ENCODE results near the gene CTNND2. TPM values are rescaled to one million over a fixed set of nuclear protein-coding genes. Genes with fewer than 3 reads are reported as not detected.
A peak's percentile ranks its signal among the peaks of the same experiment; 100 is the strongest.

CTNND2 gene
- total RNA-seq, 1 experiment from 2014 or later, result 7.0 TPM

GRCh38 chr5:10988622-10989021, 915.6 kb downstream of the CTNND2 start:
- H2BK15ac ChIP-seq (ENCODE audit: low read depth, low read length), result no peak overlapping the region
- peak overlapping the region in 1 of 2 experiments; percentile 28; a peak in 1 of 5 replicates for H3K4me3 Mint-ChIP-seq
- WGBS (ENCODE audit: extremely low coverage, insufficient read length, low lambda C conversion rate), result no CpG with 5 or more reads among the region's 2 CpGs

More at GRCh38 chr5:10988622-10989021, 915.6 kb downstream of the CTNND2 start:
- DNase-seq, result no peak
- Histone ChIP-seq H3K79me2 (ENCODE audit: insufficient read depth, low read length) (no peaks in the 10 kb centered on the region), H4K5ac (ENCODE audit: insufficient read length, low read depth, low read length) (no peak overlapping the region), H3K23ac (ENCODE audit: insufficient read length, low read depth, low read length) (no peak overlapping the region), H4K8ac (replicated peaks; ENCODE audit: insufficient read length, low read depth, low read length) (no peak overlapping the region), H2BK20ac (ENCODE audit: low read depth, low read length, poor library complexity, severe bottlenecking) (no peak overlapping the region), H2BK12ac (ENCODE audit: insufficient read length, low read depth, low read length) (no peak overlapping the region), H2BK120ac (ENCODE audit: low read depth, low read length, poor library complexity, severe bottlenecking) (no peak overlapping the region), H3K14ac (ENCODE audit: insufficient read depth, low read length) (no peak overlapping the region), H2AFZ (ENCODE audit: low read length) (no peak overlapping the region), H3K4me1 (ENCODE audit: insufficient read depth, low read length) (no peaks in the 10 kb centered on the region), H3K4me2 (ENCODE audit: insufficient read depth, insufficient read length, low read length) (no peak overlapping the region), H3K79me1 (ENCODE audit: insufficient read depth, low read depth, low read length, poor library complexity, severe bottlenecking) (no peaks in the 10 kb centered on the region), H2BK5ac (ENCODE audit: insufficient read length, low read length) (no peak overlapping the region), H3K27me3 (ENCODE audit: insufficient read depth, low read length) (no peaks in the 10 kb centered on the region), H3T11ph (ENCODE audit: low read length) (no peak overlapping the region), H3K56ac (ENCODE audit: insufficient read length, low read depth, low read length) (no peak overlapping the region), H4K20me1 (ENCODE audit: control insufficient read depth, insufficient read depth, insufficient read length) (no peaks in the 10 kb centered on the region), H4K91ac (ENCODE audit: insufficient read length, low read depth, low read length) (no peak overlapping the region), H3K9ac (ENCODE audit: extremely low read depth, insufficient read length, low read length) (no peak overlapping the region), H3K9me3 (ENCODE audit: control insufficient read depth, low read depth, low read length) (no peaks in the 10 kb centered on the region), H2AK5ac (ENCODE audit: insufficient read length, low read length) (no peak overlapping the region), H3K23me2 (ENCODE audit: insufficient read length, low read depth, low read length, poor library complexity, severe bottlenecking) (no peaks in the 10 kb centered on the region), H3K27ac (ENCODE audit: insufficient read length, low read depth, low read length) (no peak overlapping the region), H3K4ac (ENCODE audit: low read depth, low read length) (no peak overlapping the region), H3K18ac (ENCODE audit: insufficient read length, low read depth, low read length) (no peak overlapping the region)
- Mint-ChIP-seq H3K27ac (no peak overlapping the region), H3K36me3 (ENCODE audit: insufficient read depth in 1 of 3, low read depth in 3 of 3) (no peaks in the 10 kb centered on the region), H3K27me3 (ENCODE audit: low read depth) (peaks cover 26% of the 10 kb centered on the region), H3K4me1 (peaks cover 10 to 23% of the 10 kb centered on the region in 2 experiments), H3K9me3 (no peaks in the 10 kb centered on the region; a peak in 1 of 5 replicates)
- TF ChIP-seq CTCF (conservative IDR thresholded peaks at IDR 0.05), result no peak
